Ascending aorta (tissue), 2 donors: ENCODE data around the gene DESI1. TPM values are rescaled to one million over a fixed set of nuclear protein-coding genes. Genes with fewer than 3 reads are reported as not detected.

Experiments
- DNase-seq, 2 donors: peaks; one replicate each; pipeline ENCODE4 v3.0.0-alpha.2; 2019; ENCODE audit warnings: low spot score in 2 of 2
- H3K27ac ChIP-seq, 2 donors: fragments of 200-600 bp; sonication (generic); one replicate each; pipeline ENCODE4 v1.5.1; 2016 to 2017; ENCODE audit warnings: mild to moderate bottlenecking in 1 of 2
- H3K27me3 ChIP-seq: fragments of 200-600 bp; sonication (generic); one replicate; pipeline ENCODE4 v1.5.1; 2017
- H3K36me3 ChIP-seq, 2 donors: fragments of 200-600 bp; sonication (generic); one replicate each; pipeline ENCODE4 v1.5.1; 2016
- H3K4me1 ChIP-seq, 2 donors: fragments of 200-600 bp; sonication (generic); one replicate each; pipeline ENCODE4 v1.5.1; 2016 to 2017; ENCODE audit warnings: mild to moderate bottlenecking in 1 of 2
- H3K4me3 ChIP-seq, 2 donors: fragments of 200-600 bp; sonication (generic); one replicate each; pipeline ENCODE4 v1.5.1; 2016 to 2017; ENCODE audit warnings: mild to moderate bottlenecking in 1 of 2
- H3K9me3 ChIP-seq, 2 donors: fragments of 200-600 bp; sonication (generic); one replicate each; pipeline ENCODE4 v1.5.1; 2016
- CTCF ChIP-seq, 3 experiments: fragments of 200-600 bp in 2 of 3; fragments of 450-650 bp in 1 of 3; sonication (generic) in 2 of 3; IDR thresholded peaks; one replicate each; pipeline ENCODE4 v1.5.1; 2016 to 2019; ENCODE audit warnings: antibody characterized with exemption in 3 of 3, mild to moderate bottlenecking in 1 of 3, moderate library complexity in 1 of 3
- intact Hi-C: fragments of 100-400 bp; cut with DNase I; formaldehyde crosslinking; loops from one replicate; pipeline ENCODE4 v1.15.1; 2023
- total RNA-seq: library from RNA; depleted of rRNA; stranded (reverse); fragments of >200 nt; gene quantifications from one replicate; pipeline ENCODE4 v1.1.0, GENCODE V29; 2016

The DESI1 gene
- total RNA-seq, 1 donor from 2014 or later, result 28.4 TPM

DNA sequence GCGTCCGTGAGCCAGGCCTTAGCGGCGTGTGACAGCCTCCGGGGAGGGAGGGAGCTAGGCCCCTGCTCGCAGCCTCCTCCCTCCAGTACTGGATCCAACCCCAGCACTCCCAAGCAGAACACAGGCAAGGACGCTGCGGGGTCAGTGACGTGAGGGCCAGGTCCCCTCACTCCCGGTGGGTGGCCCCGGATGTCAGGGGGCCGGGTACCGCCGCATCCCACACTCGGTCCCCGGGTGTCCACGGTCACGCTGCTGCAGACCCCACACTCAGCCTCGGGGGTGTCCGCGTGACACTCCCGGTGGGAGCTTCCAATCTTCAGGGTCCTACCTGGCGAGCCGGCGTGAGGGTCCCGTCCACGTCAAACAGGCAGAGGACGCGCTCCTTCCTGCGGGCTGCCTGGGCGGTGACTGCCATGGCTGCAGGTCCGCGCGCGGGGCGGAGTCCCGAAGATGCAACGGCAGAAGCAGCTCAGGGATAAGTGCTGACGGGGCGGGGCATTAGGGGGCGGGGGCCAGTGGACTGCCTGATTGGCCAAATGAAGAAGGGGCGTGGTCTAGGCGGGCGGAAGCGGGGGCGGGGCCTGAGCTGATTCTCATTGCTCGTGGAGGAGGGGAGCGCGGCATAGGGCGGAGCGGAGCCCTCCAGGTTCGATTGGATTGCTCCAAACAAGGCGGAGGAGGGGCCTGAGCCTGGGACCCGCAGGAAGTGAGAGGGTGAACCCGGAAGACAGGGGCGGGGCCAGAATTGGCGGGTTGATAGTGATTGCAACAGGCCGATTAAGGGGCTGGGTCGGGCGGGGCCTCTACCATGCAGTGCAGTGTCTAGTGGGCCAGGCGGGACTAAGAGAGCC, 31.2 kb downstream of the DESI1 start, which contains the start of gene PMM1:
Gene PMM1, minus strand, starts transcription at position 450 of the 851 bp plus-strand sequence. Its CDS starts 35 bp downstream, at position 415.
- peaks cover 0 to 9% of the 10 kb centered on the region in 2 donors for H3K4me1 ChIP-seq
- H3K9me3 ChIP-seq, result no peaks in the 10 kb centered on the region
- H3K27ac ChIP-seq, result peak within 1 kb of the TSS; percentile 62 to 90
- peak; percentile 100 for DNase-seq
- H3K27me3 ChIP-seq, result no peaks in the 10 kb centered on the region
- peak within 1 kb of the TSS; percentile 79 to 100 for H3K4me3 ChIP-seq
- H3K36me3 ChIP-seq, result peaks cover 0 to 13% of the 10 kb centered on the region in 2 donors
- intact Hi-C loops, result loop anchor here (1.0 kb wide), 3 partner anchors 24 to 45 kb away; partner anchors contain the start of genes DESI1, POLR3H and XRCC6
- TF ChIP-seq CTCF (IDR thresholded peaks at IDR 0.05), result no peak

- Histone ChIP-seq H3K27me3 (no peaks in the 10 kb centered on the region), H3K27ac (no peak overlapping the region), H3K9me3 (no peaks in the 10 kb centered on the region), H3K4me1 (peaks cover 0 to 9% of the 10 kb centered on the region in 2 donors), H3K36me3 (peaks cover 9 to 31% of the 10 kb centered on the region in 2 donors), H3K4me3 (no peak overlapping the region)
- DNase-seq, result no peak
- intact Hi-C loops, result no loop called here
- TF ChIP-seq CTCF (IDR thresholded peaks at IDR 0.05), result no peak
These were observed 33.5 kb downstream of the DESI1 start for GRCh38 chr22:41587347-41587723.

DNA sequence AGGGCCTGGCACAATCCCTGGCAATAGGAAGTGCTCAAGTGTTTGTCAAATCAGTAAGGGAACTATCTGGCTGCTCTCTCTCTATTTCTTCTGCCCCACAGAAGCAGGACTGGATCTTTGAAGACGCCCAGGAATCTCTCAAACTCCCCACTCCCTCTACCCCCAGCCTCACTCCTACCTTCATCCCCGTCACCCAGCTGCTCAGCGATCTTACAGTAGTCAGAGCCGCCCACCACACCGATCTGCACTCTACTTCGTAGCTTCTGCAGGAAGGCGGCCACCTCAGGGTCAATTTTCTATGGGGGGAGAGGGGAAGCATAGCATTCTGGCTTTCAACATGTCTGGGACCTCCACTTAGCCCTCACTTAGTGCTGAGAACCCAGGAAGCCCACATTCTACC, 34.9 kb downstream of the DESI1 start:
- H3K4me3 ChIP-seq, result no peak overlapping the region
- intact Hi-C loops, result no loop called here
- H3K36me3 ChIP-seq, result peaks cover 9 to 38% of the 10 kb centered on the region in 2 donors
- H3K4me1 ChIP-seq, result peaks cover 0 to 9% of the 10 kb centered on the region in 2 donors
- DNase-seq, result no peak
- no peaks in the 10 kb centered on the region for H3K27me3 ChIP-seq
- H3K9me3 ChIP-seq, result no peaks in the 10 kb centered on the region
- no peak for TF ChIP-seq CTCF (IDR thresholded peaks at IDR 0.05)
- no peak overlapping the region for H3K27ac ChIP-seq

- Histone ChIP-seq H3K4me1 (peaks cover 0 to 9% of the 10 kb centered on the region in 2 donors), H3K27ac (no peak overlapping the region), H3K27me3 (no peaks in the 10 kb centered on the region), H3K4me3 (no peak overlapping the region), H3K36me3 (peaks cover 9 to 45% of the 10 kb centered on the region in 2 donors), H3K9me3 (no peaks in the 10 kb centered on the region)
- DNase-seq, result no peak
- intact Hi-C loops, result no loop called here
- no peak for TF ChIP-seq CTCF (IDR thresholded peaks at IDR 0.05)
These were observed 36.0 kb downstream of the DESI1 start for GRCh38 chr22:41584881-41585280.

GRCh38 chr22:41582694-41583093, 38.1 kb downstream of the DESI1 start:
- Histone ChIP-seq H3K27ac (no peak overlapping the region), H3K27me3 (no peaks in the 10 kb centered on the region), H3K9me3 (no peaks in the 10 kb centered on the region), H3K36me3 (peaks cover 15 to 67% of the 10 kb centered on the region in 2 donors), H3K4me3 (no peak overlapping the region), H3K4me1 (no peaks in the 10 kb centered on the region)
- DNase-seq, result no peak
- intact Hi-C loops, result no loop called here
- TF ChIP-seq CTCF (IDR thresholded peaks at IDR 0.05), result no peak
